Subcutaneous adipose tissue (tissue), 4 donors: ENCODE results near the gene ARMH1. TPM values are rescaled to one million over a fixed set of nuclear protein-coding genes. Genes with fewer than 3 reads are reported as not detected.

Experiments used
- total RNA-seq, 4 donors: library from RNA; depleted of rRNA; stranded (reverse); fragments of >200 nt; gene quantifications; one replicate each; pipeline ENCODE4 v1.1.0, GENCODE V29; 2016
- TF ChIP-seq, protein P1 (sequence below): fragments of 450-650 bp; IDR thresholded peaks from one replicate; pipeline ENCODE4 v1.5.1; 2016; ENCODE audit warnings: low read depth, mild to moderate bottlenecking, control low read depth, antibody characterized with exemption, moderate library complexity

ARMH1 gene
- total RNA-seq, 4 donors from 2014 or later, result 2.4 to 18.9 TPM; not detected in 2

DNA sequence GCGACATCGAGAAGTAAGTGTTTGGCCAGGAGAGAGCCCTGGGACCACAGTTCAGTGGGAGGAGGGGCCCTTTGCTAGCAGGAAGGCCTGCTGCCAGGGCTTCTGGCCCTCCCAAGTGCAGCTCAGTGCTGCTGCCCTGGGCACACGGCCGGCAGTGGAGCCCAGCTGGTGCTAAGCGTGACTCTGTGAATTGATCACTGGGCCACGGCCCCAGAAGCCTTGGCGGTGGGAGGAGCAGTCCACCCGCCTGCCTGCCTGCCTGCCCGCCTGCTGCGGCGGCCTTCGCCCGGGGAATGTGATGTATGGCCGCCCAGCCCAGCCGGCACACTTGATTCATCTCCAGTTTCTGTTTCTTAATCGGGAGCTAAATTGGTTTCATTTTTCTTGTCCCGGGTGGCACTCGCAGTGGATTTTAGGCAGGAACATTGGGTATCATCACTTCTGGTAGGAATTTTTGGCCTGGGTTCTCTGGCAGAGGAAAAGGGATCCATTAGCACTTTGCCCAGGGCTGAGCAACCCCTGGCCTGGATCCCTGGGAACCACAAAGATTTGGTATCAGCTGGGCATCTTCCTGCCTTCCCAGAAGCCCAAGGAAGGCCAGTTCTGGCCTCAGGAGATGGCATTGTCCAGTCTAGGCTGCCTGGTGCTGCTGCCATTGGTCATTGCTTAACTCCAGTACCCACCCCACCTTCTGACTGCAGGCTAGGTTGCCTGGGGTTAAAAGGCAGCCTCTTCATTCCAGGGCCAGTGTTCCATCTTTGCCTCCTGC is 28.9 kb upstream of the ARMH1 start:
- TF ChIP-seq, protein P1, sequence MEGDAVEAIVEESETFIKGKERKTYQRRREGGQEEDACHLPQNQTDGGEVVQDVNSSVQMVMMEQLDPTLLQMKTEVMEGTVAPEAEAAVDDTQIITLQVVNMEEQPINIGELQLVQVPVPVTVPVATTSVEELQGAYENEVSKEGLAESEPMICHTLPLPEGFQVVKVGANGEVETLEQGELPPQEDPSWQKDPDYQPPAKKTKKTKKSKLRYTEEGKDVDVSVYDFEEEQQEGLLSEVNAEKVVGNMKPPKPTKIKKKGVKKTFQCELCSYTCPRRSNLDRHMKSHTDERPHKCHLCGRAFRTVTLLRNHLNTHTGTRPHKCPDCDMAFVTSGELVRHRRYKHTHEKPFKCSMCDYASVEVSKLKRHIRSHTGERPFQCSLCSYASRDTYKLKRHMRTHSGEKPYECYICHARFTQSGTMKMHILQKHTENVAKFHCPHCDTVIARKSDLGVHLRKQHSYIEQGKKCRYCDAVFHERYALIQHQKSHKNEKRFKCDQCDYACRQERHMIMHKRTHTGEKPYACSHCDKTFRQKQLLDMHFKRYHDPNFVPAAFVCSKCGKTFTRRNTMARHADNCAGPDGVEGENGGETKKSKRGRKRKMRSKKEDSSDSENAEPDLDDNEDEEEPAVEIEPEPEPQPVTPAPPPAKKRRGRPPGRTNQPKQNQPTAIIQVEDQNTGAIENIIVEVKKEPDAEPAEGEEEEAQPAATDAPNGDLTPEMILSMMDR, result no peak

GRCh38 chr1:44646261-44647110 is 28.0 kb upstream of the ARMH1 start:
- TF ChIP-seq, protein P1, result no peak

DNA sequence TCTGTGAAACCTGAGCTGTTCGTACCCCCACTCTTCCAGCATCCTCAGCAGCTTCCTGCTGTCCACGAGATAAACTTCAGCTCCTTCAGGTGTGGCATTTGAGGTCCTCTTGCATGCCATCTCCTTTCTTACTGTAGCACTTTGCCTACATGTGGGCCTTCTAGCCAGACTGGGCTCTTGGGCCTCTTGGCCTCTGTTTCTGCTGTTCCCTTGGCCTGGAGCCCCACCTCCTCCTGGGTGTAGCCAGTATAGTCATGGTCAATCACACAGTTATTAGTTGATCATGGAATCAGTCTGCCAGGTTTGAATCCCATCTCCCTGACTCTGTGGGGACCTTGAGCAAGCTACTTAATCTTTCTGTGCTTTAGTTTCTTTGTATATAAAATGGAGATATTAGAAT is 26.6 kb upstream of the ARMH1 start:
- TF ChIP-seq, protein P1, result no peak

- TF ChIP-seq, protein P1, result no peak
These were observed 25.8 kb upstream of the ARMH1 start for GRCh38 chr1:44648529-44649250.

DNA sequence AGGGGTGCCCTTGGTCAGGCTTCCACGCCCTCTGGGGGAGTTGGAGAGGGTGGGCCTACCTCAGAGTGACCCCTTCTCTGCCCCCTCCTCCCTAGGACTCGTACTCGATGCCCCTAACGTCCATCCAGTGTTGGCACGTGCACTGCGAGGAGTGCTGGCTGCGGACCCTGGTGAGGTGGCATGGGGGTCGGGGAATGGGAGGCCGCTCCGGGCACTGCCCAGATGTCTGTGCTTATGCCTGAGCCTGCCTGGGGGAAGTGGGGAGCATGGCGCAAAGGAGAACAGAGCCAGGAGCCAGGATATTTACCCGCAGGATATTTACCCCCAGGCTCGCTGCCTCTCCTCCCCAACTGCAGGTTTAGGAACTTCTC is 24.7 kb upstream of the ARMH1 start:
- TF ChIP-seq, protein P1, result no peak

DNA sequence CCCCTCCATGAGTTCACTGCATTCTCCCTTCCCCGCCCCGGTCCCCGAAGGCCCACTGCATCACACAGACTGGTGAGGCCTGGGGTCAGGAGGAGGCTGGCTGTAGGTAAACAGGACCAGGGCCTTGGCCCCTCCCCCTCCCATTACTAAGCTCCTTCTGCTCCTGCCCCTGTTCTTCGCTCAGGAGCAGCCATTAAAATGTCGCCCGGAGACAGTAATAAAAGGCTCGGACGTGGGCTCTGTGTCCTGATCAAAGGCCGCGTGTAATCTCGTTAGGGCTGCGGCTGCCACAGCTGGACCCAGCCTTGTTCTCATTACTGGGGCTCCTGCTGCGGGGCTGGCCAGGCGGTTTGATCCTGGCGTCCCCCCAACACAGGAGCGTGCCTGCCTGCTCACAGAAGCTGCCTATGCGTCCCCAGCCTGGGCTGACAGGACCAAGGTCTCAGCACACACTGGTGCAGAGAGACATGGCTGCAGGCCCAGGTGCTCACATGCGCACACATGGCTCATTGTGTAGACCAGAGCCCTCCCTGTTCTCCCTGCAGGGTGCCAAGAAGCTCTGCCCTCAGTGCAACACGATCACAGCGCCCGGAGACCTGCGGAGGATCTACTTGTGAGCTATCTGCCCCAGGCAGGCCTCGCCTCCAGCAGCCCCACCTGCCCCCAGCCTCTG is 24.2 kb upstream of the ARMH1 start:
- TF ChIP-seq, protein P1, result no peak
